G401 (cell line): Measurements from ENCODE around the gene CDH1. TPM values are rescaled to one million over a fixed set of nuclear protein-coding genes. Genes with fewer than 3 reads are reported as not detected.

Experiments used
- DNase-seq: peaks from one replicate; pipeline ENCODE4 v3.0.0-alpha.2; 2015; ENCODE audit warnings: low spot score
- in situ Hi-C: cut with HindIII; loops from 2 replicates; pipeline ENCODE4 v1.10.0; 2016; ENCODE audit warnings: low sequenced_read_pairs, mixed read lengths
- total RNA-seq: library from RNA; depleted of rRNA; stranded (reverse); fragments of >200 nt; shearing (Covaris generic); gene quantifications from 2 replicates; pipeline ENCODE4 v1.2.3, GENCODE V29; 2014; rRNA removed

CDH1 gene
- total RNA-seq, 1 experiment from 2014 or later = 2.4 TPM

- no peak for DNase-seq
- in situ Hi-C loops = no loop called here
Measured at GRCh38 chr16:68884401-68884800, 147.3 kb downstream of the CDH1 start.

Other genes starting within 250 kb of the CDH1 start
- gene ZFP90, start 198.0 kb upstream of the CDH1 start, total RNA-seq = 32.5 and 37.0 TPM in 2 replicates
- gene CDH3, start 92.0 kb upstream of the CDH1 start, total RNA-seq = 0.10 TPM in 1 of 2 replicates, not detected in the other
- 23.8 and 31.5 TPM in 2 replicates for gene TANGO6, start 106.2 kb downstream of the CDH1 start, total RNA-seq